GM19455 (cell line): ENCODE data around the gene NAP1L5.

Experiments used
- ATAC-seq: cut with Tn5 transposase; IDR thresholded peaks from one replicate; pipeline ENCODE4 v1.9.1; 2021; ENCODE audit not compliant: unreplicated experiment

The NAP1L5 gene

GRCh38 chr4:88661739-88662138 lies 35.9 kb downstream of the NAP1L5 start:
- no peak for ATAC-seq

GRCh38 chr4:88660446-88661294 lies 37.0 kb downstream of the NAP1L5 start:
- no peak for ATAC-seq

- no peak for ATAC-seq
Measured at GRCh38 chr4:88659890-88660208, 37.8 kb downstream of the NAP1L5 start.

- ATAC-seq = peak; percentile 90
Measured at GRCh38 chr4:88659055-88659889, 38.4 kb downstream of the NAP1L5 start.

GRCh38 chr4:88655226-88655625 lies 42.4 kb downstream of the NAP1L5 start:
- no peak for ATAC-seq

- ATAC-seq = no peak
Measured at GRCh38 chr4:88653371-88653946, 44.2 kb downstream of the NAP1L5 start.

- no peak for ATAC-seq
Measured at GRCh38 chr4:88649716-88650115, 47.9 kb downstream of the NAP1L5 start.

- no peak for ATAC-seq
Measured at GRCh38 chr4:88646528-88647280, 50.9 kb downstream of the NAP1L5 start.

- ATAC-seq = no peak
Measured at GRCh38 chr4:88645994-88646393, 51.6 kb downstream of the NAP1L5 start.
